K562 (cell line): ENCODE results near the gene AP1S3.

Experiments used
- POLR2AphosphoS5 ChIP-seq: IDR thresholded peaks from 2 replicates; pipeline ENCODE4 v1.6.1; 2011; ENCODE audit warnings: mild to moderate bottlenecking, low read depth, low read length, moderate library complexity; ENCODE audit not compliant: control insufficient read depth, insufficient read depth
- RAD21 ChIP-seq, 2 experiments: fragments of 250-450 bp in 1 of 2; fragments of 450-650 bp in 1 of 2; sonication (Bioruptor Pico) in 1 of 2; formaldehyde crosslinking in 1 of 2; IDR thresholded peaks in 1 of 2; conservative IDR thresholded peaks in 1 of 2; 2 replicates each; pipeline versions ENCODE4 v1.4.0 to v1.8.0; 2020 to 2022; ENCODE audit warnings: mild to moderate bottlenecking in 2 of 2, moderate library complexity in 1 of 2
- SRSF9 ChIP-seq: fragments of 200-400 bp; formaldehyde crosslinking; IDR thresholded peaks from 2 replicates; pipeline ENCODE4 v1.6.1; 2017; ENCODE audit warnings: low read depth, low read length, borderline replicate concordance

GRCh38 chr2:223732346-223732745 is 105.0 kb downstream of the AP1S3 start:
- TF ChIP-seq RAD21 (CRISPR knock-in tag; conservative IDR thresholded peaks at IDR 0.05 in 1 of 2, IDR thresholded peaks at IDR 0.05 in 1 of 2) (no peak), SRSF9 (no peak), POLR2AphosphoS5 (no peak)
